ENCODE data around the gene LRRK1. TPM values are rescaled to one million over a fixed set of nuclear protein-coding genes. Genes with fewer than 3 reads are reported as not detected.

Gene LRRK1
- total and polyA plus RNA-seq, 2 donors = 3.4 to 6.7 TPM

DNA sequence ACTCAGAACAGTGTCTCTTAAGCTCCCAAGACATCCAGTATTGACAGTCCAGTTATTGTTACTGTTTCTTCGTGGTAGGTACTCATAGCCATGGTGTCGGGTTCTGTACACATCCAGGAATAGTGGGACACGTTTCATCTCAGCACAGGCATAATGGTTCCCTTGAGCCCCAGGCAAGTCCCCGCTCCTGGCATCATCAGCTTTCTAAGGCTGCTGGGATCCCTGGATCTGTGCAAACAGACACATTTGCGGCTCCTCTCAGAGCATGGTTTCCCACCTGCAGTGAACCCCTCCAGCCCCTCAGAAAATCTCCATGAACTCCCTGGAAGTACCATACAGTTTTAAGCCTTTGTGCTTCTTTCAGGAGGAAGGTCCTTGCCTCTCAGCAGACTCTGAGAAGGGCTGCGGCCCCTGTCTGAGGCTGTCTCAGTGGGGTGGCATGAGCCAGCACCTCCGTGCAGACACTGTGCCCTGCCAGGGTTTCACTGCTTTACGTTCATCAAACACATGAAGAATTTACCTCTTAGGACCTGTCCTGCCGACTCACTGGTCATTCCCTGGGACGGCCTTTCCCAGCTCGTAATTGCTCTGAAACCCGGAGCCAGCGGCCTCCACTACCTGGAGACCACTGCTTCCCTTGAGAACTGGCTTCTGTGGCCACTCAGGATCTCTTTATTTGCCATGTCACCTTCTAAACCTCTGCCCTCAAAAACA is 124.9 kb downstream of the LRRK1 start:
- H3K36me3 ChIP-seq (ENCODE audit: control insufficient read depth in 2 of 2, insufficient read depth in 2 of 2, low read length in 1 of 2) = no peaks in the 10 kb centered on the region
- H3K9me3 ChIP-seq (ENCODE audit: control insufficient read depth in 2 of 2, insufficient read depth in 1 of 2, low read length in 1 of 2) = no peaks in the 10 kb centered on the region
- H3K4me1 ChIP-seq (ENCODE audit: control insufficient read depth in 2 of 2, insufficient read depth in 2 of 2, low read length in 2 of 2) = no peaks in the 10 kb centered on the region
- 97% methylated on average over 13 of the region's 13 CpGs for WGBS
- H3K4me3 ChIP-seq (ENCODE audit: low read length in 2 of 2) = no peak overlapping the region
- DNase-seq (ENCODE audit: low read depth in 6 of 9, low spot score in 9 of 9) = no peak
- no peak overlapping the region for H3K27ac ChIP-seq (ENCODE audit: low read depth in 1 of 2, low read length in 1 of 2)
- no peaks in the 10 kb centered on the region for H3K27me3 ChIP-seq (ENCODE audit: control insufficient read depth in 2 of 2, insufficient read depth in 1 of 2, low read length in 1 of 2)

DNA sequence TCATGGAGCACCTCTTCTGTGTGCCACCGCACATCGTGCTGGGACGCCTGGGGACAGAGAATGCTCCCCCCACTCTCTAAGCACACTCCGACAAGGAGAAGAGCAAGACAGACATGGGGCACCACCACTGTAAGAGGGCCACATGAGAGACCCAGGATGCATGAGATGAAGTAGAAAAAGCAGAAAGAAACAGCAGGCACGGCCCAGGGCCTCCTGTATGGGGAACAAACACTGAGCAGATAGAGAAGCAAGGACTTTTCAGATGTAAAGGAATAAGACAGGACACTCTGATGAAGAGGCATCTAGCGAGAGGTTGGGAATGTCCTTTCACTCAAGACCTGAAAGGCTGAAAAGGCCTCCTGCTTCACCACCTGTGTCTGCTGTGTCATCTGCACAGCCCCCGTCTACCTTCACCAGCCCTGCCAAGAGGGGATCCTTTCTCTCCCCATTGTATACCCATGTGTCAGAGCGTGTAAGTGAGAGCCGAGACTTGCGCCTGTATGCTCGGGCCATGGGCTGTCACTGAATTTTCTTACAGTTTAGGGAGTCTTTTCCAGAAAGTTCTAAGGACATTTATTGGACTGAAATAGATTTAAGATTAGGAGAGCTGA is 125.6 kb downstream of the LRRK1 start:
- Histone ChIP-seq H3K27ac (ENCODE audit: low read depth in 1 of 2, low read length in 1 of 2) (no peak overlapping the region), H3K4me1 (ENCODE audit: control insufficient read depth in 2 of 2, insufficient read depth in 2 of 2, low read length in 2 of 2) (no peaks in the 10 kb centered on the region), H3K27me3 (ENCODE audit: control insufficient read depth in 2 of 2, insufficient read depth in 1 of 2, low read length in 1 of 2) (no peaks in the 10 kb centered on the region), H3K36me3 (ENCODE audit: control insufficient read depth in 2 of 2, insufficient read depth in 2 of 2, low read length in 1 of 2) (no peaks in the 10 kb centered on the region), H3K4me3 (ENCODE audit: low read length in 2 of 2) (no peak overlapping the region), H3K9me3 (ENCODE audit: control insufficient read depth in 2 of 2, insufficient read depth in 1 of 2, low read length in 1 of 2) (no peaks in the 10 kb centered on the region)
- no peak for DNase-seq (ENCODE audit: low read depth in 6 of 9, low spot score in 9 of 9)
- WGBS = 92% methylated on average over 11 of the region's 11 CpGs

DNA sequence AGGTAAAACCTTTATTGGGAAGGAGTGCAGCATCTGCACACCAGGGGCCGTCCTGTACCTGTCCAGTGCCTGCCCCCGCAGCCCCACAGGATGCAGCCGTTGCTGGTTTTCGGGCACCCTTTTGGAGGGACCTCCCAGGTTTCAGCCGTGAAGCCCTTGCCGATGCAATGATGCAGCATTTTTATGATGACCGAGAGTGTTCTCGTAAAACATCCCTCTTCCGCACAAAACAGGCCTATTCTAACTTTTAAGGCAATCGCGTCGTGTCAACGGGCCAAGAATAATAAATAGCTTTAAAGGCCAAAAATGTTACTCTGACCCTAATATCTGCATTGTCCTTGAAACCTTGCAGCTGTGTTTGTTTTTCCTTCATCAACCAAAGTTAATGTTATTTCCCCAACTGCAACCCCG is 126.1 kb downstream of the LRRK1 start:
- Histone ChIP-seq H3K4me1 (ENCODE audit: control insufficient read depth in 2 of 2, insufficient read depth in 2 of 2, low read length in 2 of 2) (no peaks in the 10 kb centered on the region), H3K9me3 (ENCODE audit: control insufficient read depth in 2 of 2, insufficient read depth in 1 of 2, low read length in 1 of 2) (no peaks in the 10 kb centered on the region), H3K4me3 (ENCODE audit: low read length in 2 of 2) (no peak overlapping the region), H3K36me3 (ENCODE audit: control insufficient read depth in 2 of 2, insufficient read depth in 2 of 2, low read length in 1 of 2) (no peaks in the 10 kb centered on the region), H3K27me3 (ENCODE audit: control insufficient read depth in 2 of 2, insufficient read depth in 1 of 2, low read length in 1 of 2) (no peaks in the 10 kb centered on the region), H3K27ac (ENCODE audit: low read depth in 1 of 2, low read length in 1 of 2) (no peak overlapping the region)
- WGBS = 96% methylated on average over 14 of the region's 14 CpGs
- DNase-seq (ENCODE audit: low read depth in 6 of 9, low spot score in 9 of 9) = no peak

DNA sequence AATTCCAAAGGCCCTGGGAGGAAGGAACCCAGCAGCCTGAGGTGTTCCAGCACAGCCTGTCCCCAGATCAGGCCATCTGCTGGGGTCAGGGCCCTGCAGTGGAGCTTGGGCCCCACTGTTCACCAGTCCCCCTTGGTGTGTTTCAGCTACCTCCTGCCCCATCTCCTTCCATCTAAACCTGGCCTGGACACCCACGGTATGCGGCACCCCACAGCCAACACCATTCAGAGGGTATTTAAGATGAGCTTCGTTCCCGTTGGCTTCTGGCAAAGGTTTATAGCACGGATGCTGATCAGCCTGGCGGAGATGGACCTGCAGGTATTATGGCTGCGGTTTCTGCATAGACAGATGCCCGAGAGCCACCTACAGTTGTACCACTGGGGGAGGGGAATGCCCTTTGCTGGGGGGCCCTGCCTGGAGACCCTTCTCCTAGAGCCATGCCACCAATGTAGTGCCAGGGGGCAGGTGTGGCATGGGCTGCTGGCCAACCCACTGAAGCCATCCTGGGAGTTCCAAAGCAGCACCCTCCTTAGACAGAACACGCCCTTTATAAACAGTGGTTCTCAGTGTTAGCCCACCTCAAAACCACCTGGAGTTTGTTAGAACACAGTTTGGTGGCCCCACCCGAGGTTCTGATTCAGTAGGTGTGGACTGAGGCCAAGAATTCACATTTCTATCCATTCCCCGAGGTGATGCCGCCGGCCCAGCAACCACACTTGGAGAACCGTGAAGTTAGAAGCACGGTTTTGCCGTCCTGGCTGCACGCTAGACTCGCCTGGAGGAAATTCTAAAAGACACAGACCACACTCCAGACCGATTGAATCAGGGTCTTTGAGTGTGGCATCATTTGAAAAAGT is 126.9 kb downstream of the LRRK1 start:
- no peak overlapping the region for H3K4me3 ChIP-seq (ENCODE audit: low read length in 2 of 2)
- no peak for DNase-seq (ENCODE audit: low read depth in 6 of 9, low spot score in 9 of 9)
- H3K4me1 ChIP-seq (ENCODE audit: control insufficient read depth in 2 of 2, insufficient read depth in 2 of 2, low read length in 2 of 2) = no peaks in the 10 kb centered on the region
- no peaks in the 10 kb centered on the region for H3K36me3 ChIP-seq (ENCODE audit: control insufficient read depth in 2 of 2, insufficient read depth in 2 of 2, low read length in 1 of 2)
- H3K27ac ChIP-seq (ENCODE audit: low read depth in 1 of 2, low read length in 1 of 2) = no peak overlapping the region
- 94% methylated on average over 19 of the region's 19 CpGs for WGBS
- no peaks in the 10 kb centered on the region for H3K27me3 ChIP-seq (ENCODE audit: control insufficient read depth in 2 of 2, insufficient read depth in 1 of 2, low read length in 1 of 2)
- no peaks in the 10 kb centered on the region for H3K9me3 ChIP-seq (ENCODE audit: control insufficient read depth in 2 of 2, insufficient read depth in 1 of 2, low read length in 1 of 2)

DNA sequence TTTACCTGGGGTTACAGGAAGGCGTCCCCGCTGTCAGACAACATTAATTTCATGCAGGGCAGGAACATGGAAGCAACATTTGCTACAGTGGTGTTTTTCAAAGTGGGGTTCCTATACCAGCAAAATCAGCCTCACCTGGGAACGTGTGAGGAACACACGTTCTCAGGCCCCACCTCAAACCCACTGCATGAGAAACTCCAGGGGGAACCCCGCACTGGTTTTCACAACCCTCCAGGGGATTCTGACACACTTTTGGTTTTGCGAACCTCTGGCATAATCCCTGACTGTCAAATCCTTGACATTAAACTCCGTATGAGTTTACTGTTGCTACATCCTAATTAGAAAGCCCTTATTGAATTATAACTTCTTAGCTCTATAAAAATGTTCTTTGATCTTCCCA is 127.7 kb downstream of the LRRK1 start:
- Histone ChIP-seq H3K9me3 (ENCODE audit: control insufficient read depth in 2 of 2, insufficient read depth in 1 of 2, low read length in 1 of 2) (no peaks in the 10 kb centered on the region), H3K4me3 (ENCODE audit: low read length in 2 of 2) (no peak overlapping the region), H3K36me3 (ENCODE audit: control insufficient read depth in 2 of 2, insufficient read depth in 2 of 2, low read length in 1 of 2) (no peaks in the 10 kb centered on the region), H3K4me1 (ENCODE audit: control insufficient read depth in 2 of 2, insufficient read depth in 2 of 2, low read length in 2 of 2) (no peaks in the 10 kb centered on the region), H3K27ac (ENCODE audit: low read depth in 1 of 2, low read length in 1 of 2) (no peak overlapping the region), H3K27me3 (ENCODE audit: control insufficient read depth in 2 of 2, insufficient read depth in 1 of 2, low read length in 1 of 2) (no peaks in the 10 kb centered on the region)
- DNase-seq (ENCODE audit: low read depth in 6 of 9, low spot score in 9 of 9) = no peak
- 88% methylated on average over 7 of the region's 7 CpGs for WGBS

DNA sequence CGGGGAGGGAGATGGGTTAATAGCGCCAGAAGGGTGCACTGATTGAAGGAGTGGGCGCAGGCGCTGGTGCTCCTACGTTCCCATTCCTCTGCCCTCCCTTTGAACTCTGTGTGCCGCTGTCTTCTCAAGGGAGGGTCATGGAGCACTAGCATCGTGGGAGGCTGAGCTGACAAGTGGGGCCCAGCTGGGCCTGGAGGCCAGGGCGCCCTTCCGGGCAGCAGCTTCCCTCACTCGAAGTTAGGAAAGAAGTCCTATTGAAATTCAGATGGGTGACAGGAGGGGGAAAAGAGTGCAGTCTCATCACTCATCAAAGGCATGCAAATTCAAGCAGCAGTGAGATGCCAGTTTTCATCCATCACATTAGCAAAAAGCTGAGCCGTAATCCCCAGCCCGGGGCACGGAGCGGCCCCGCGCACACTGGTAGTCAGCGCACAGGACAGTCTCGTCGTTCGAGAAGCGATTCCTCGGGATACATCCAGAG is 128.2 kb downstream of the LRRK1 start:
- no peaks in the 10 kb centered on the region for H3K36me3 ChIP-seq (ENCODE audit: control insufficient read depth in 2 of 2, insufficient read depth in 2 of 2, low read length in 1 of 2)
- H3K27me3 ChIP-seq (ENCODE audit: control insufficient read depth in 2 of 2, insufficient read depth in 1 of 2, low read length in 1 of 2) = no peaks in the 10 kb centered on the region
- H3K9me3 ChIP-seq (ENCODE audit: control insufficient read depth in 2 of 2, insufficient read depth in 1 of 2, low read length in 1 of 2) = no peaks in the 10 kb centered on the region
- DNase-seq (ENCODE audit: low read depth in 6 of 9, low spot score in 9 of 9) = no peak
- H3K4me3 ChIP-seq (ENCODE audit: low read length in 2 of 2) = no peak overlapping the region
- no peaks in the 10 kb centered on the region for H3K4me1 ChIP-seq (ENCODE audit: control insufficient read depth in 2 of 2, insufficient read depth in 2 of 2, low read length in 2 of 2)
- no peak overlapping the region for H3K27ac ChIP-seq (ENCODE audit: low read depth in 1 of 2, low read length in 1 of 2)
- 93% methylated on average over 22 of the region's 22 CpGs for whole genome bisulfite sequencing

DNA sequence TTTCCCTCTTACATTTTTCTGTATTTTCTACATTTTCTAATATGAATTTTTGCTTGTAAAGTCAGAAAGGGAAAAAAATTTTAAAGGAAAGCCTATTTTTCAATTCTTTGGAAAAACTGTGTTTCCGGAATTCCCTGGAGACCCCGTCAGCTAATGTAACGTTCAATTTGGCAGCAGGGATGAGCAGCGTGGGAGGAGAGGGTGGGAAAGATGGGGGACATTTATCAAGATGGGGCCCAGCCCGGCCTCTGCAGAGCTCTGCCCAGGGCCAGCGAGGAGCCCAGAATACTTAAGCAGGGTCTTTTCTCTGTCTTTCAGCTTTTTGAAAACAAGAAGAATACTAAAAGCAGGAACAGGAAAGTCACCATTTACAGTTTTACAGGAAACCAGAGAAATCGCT is 129.0 kb downstream of the LRRK1 start:
- Histone ChIP-seq H3K4me3 (ENCODE audit: low read length in 2 of 2) (no peak overlapping the region), H3K4me1 (ENCODE audit: control insufficient read depth in 2 of 2, insufficient read depth in 2 of 2, low read length in 2 of 2) (no peaks in the 10 kb centered on the region), H3K27ac (ENCODE audit: low read depth in 1 of 2, low read length in 1 of 2) (no peak overlapping the region), H3K27me3 (ENCODE audit: control insufficient read depth in 2 of 2, insufficient read depth in 1 of 2, low read length in 1 of 2) (no peaks in the 10 kb centered on the region), H3K9me3 (ENCODE audit: control insufficient read depth in 2 of 2, insufficient read depth in 1 of 2, low read length in 1 of 2) (no peaks in the 10 kb centered on the region), H3K36me3 (ENCODE audit: control insufficient read depth in 2 of 2, insufficient read depth in 2 of 2, low read length in 1 of 2) (no peaks in the 10 kb centered on the region)
- DNase-seq (ENCODE audit: low read depth in 6 of 9, low spot score in 9 of 9) = no peak
- WGBS = 94% methylated on average over 7 of the region's 7 CpGs

DNA sequence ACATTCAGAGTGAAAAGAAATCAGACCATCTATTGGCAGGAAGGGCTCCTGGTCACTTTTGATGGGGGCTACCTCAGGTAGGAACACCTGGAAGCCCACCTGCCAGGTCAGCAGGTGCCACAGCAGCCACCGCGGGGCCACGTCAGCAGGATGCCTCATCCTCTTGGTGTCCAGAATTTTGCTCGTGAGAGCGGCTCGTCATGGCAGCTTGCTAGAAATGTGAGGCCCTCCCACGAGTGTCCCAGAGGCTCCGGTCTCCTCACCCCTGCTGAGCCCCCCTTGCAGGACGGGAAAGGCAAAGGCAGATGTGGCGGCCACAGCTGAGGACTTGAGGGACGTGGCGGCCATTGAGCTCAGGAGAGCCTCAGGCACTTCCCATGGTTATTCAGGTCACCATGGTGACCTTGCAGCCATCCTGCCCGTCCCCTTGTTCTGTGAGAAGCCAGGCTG is 129.4 kb downstream of the LRRK1 start:
- Histone ChIP-seq H3K27ac (ENCODE audit: low read depth in 1 of 2, low read length in 1 of 2) (no peak overlapping the region), H3K9me3 (ENCODE audit: control insufficient read depth in 2 of 2, insufficient read depth in 1 of 2, low read length in 1 of 2) (no peaks in the 10 kb centered on the region), H3K36me3 (ENCODE audit: control insufficient read depth in 2 of 2, insufficient read depth in 2 of 2, low read length in 1 of 2) (no peaks in the 10 kb centered on the region), H3K4me3 (ENCODE audit: low read length in 2 of 2) (no peak overlapping the region), H3K27me3 (ENCODE audit: control insufficient read depth in 2 of 2, insufficient read depth in 1 of 2, low read length in 1 of 2) (no peaks in the 10 kb centered on the region), H3K4me1 (ENCODE audit: control insufficient read depth in 2 of 2, insufficient read depth in 2 of 2, low read length in 2 of 2) (no peaks in the 10 kb centered on the region)
- DNase-seq (ENCODE audit: low read depth in 6 of 9, low spot score in 9 of 9) = no peak
- 97% methylated on average over 13 of the region's 13 CpGs for WGBS

DNA sequence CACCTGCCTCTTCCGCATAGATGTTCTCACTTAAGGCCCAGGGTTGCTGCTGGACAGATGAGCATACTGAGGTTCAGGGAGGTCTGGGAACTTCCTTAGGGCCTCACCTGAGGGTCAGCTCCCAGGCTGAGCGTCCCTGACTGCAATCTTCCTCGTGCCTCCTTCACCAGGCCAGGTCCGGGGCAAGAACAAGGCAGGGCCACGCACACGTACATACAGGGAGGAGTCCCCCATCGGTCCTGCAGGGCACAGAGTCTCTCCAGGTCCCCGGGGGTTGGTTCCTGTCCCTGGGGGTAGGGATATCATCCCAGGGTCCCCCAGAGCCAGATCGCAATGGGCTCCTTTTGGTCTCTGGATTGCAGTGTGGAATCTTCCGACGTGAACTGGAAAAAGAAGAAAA is 130.1 kb downstream of the LRRK1 start:
- Histone ChIP-seq H3K27me3 (ENCODE audit: control insufficient read depth in 2 of 2, insufficient read depth in 1 of 2, low read length in 1 of 2) (no peaks in the 10 kb centered on the region), H3K36me3 (ENCODE audit: control insufficient read depth in 2 of 2, insufficient read depth in 2 of 2, low read length in 1 of 2) (no peaks in the 10 kb centered on the region)
- WGBS = 95% methylated on average over 11 of the region's 11 CpGs

More for the DNA sequence above, 130.1 kb downstream of the LRRK1 start:
- Histone ChIP-seq H3K9me3 (ENCODE audit: control insufficient read depth in 2 of 2, insufficient read depth in 1 of 2, low read length in 1 of 2) (no peaks in the 10 kb centered on the region), H3K27ac (ENCODE audit: low read depth in 1 of 2, low read length in 1 of 2) (no peak overlapping the region), H3K4me3 (ENCODE audit: low read length in 2 of 2) (no peak overlapping the region), H3K4me1 (ENCODE audit: control insufficient read depth in 2 of 2, insufficient read depth in 2 of 2, low read length in 2 of 2) (no peaks in the 10 kb centered on the region)
- DNase-seq (ENCODE audit: low read depth in 6 of 9, low spot score in 9 of 9) = no peak
